GM13977 (cell line): ENCODE data around the gene CGB8.
"Not testable (repeated sequence)": the region's sequence is repeated elsewhere in the genome, so short reads cannot be mapped to it uniquely, and the experiment has no call there.

Experiments used
- DNase-seq: peaks from one replicate; pipeline ENCODE4 v3.0.0; 2012; ENCODE audit warnings: low spot score
- in situ Hi-C: fragments of 300-500 bp; cut with MboI; formaldehyde crosslinking; loops from one replicate; pipeline ENCODE4 v1.12.0; 2022; ENCODE audit warnings: low sequenced_read_pairs, low pct_unique_long_range_greater_than_20kb, mixed read lengths, inconsistent platforms; ENCODE audit not compliant: unreplicated experiment
- TF ChIP-seq, protein P1 (sequence below): IDR thresholded peaks from 2 replicates; pipeline ENCODE4 v1.5.1; 2012; ENCODE audit warnings: mild to moderate bottlenecking, control low read depth; ENCODE audit not compliant: insufficient read depth; ENCODE audit errors: extremely low read depth, missing control alignments

Gene CGB8

DNA sequence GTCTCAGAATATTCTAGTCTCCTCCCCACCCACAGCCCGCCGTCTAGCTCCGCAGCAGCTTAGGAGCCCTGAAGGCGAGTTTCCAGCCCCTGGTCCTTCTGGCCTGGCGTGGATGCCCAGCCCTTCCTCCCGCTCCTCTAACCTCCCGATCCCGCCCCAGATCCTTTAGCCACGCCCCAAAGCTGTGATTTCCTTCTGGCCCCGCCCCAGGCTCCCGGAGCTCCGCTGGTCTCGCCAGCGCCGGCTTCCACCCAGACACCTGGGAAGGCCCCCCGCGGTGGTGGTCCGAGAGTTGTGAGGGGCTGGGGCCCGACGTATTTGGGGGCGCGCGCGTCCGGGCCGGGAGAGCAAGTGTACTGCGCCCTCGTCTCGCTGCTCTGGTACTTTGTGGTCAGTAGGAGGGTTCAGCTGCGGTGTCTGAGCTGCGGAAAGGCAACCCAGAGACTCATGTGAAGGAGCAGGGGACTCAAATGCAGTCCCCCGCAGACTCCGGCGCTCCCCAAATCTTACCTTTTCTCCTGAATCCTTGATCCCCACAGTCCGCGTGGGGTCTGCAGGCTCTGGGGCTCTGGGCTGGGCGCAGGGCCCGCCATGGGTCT is 8.8 kb upstream of the CGB8 start, which contains the start of gene CGB7:
CGB7 (minus strand) TSS at position 114 of the 599 bp plus-strand sequence. CDS start 2,374 bp downstream, outside the sequence.
- in situ Hi-C loops, result no loop called here
- TF ChIP-seq, protein P1, sequence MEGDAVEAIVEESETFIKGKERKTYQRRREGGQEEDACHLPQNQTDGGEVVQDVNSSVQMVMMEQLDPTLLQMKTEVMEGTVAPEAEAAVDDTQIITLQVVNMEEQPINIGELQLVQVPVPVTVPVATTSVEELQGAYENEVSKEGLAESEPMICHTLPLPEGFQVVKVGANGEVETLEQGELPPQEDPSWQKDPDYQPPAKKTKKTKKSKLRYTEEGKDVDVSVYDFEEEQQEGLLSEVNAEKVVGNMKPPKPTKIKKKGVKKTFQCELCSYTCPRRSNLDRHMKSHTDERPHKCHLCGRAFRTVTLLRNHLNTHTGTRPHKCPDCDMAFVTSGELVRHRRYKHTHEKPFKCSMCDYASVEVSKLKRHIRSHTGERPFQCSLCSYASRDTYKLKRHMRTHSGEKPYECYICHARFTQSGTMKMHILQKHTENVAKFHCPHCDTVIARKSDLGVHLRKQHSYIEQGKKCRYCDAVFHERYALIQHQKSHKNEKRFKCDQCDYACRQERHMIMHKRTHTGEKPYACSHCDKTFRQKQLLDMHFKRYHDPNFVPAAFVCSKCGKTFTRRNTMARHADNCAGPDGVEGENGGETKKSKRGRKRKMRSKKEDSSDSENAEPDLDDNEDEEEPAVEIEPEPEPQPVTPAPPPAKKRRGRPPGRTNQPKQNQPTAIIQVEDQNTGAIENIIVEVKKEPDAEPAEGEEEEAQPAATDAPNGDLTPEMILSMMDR, result no peak
- DNase-seq, result no peak

DNA sequence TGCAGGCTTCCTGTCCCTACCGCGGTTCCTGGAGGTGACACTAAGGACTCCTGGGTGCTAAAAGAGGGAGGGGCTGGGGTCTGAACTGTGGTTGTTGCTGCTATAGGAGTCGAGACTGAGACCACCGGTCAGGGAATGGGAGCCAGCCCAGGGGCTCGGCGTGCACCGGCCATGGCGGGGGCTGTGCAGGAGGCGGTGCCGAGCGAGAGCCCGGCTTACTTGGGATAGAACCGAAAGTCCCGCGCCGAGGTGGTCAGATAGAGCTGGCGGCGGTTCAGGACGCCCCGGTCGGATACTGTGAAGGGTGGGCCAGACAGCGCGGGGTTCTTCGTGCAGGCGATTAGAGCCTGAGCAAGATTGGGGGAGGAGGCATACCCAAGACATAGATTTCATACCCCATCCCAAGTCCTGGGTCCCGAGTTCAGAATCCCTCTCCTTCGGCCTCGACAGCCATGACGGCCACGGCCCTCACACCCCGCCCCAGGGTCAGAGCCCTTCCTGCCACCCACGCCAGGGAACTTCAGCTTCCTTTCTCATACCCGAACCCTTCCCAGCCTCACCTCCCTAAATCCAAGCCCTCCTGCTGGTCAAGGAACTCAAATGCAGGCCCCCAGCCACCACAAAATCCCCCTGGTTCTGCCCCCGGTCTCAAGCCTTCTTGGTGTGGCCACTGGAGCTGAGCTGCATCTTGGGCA is 8.1 kb upstream of the CGB8 start:
- in situ Hi-C loops, DNase-seq: not testable (repeated sequence)

DNA sequence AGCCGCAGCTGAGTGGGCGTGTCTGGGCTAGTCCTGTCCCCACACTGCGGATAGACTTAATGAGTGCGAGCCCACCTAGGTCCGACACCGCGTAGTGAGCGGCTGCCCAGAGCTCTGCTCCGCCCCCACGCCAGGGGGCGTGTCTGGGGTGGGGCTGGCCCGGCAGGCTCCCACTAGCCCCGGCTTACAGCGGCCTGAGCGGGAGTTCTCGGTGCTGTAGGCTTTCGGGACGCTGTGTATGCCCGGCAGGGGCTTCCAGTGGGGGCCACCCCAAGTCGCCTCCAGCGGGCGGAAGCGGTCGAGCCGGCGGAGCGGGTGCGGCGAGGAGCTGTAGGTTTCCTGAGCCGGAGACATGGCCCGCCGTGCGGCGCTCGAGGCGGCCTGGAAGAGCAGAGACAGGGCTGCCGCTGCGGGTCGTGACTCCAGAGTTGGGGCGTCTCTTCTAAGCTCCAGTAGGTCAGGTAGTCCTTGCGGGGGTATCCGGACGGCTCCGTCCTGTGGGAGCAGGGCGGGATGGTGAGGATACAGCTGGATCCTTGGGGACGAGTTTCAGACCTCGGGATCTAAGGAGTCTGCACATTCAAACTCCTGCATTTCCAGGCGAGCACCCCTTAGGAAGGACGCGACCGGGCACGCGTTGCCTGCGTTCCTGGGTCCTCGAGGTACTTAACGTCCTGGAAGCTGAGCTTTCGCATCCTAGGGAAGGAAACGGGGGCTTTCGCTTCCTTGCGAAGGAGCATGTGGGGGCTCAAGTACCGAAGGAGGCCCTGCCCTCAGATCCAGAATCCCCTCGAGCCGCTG is 7.4 kb upstream of the CGB8 start:
- in situ Hi-C loops, result no loop called here
- TF ChIP-seq, protein P1, result peak; percentile 14
- peak; percentile 90 for DNase-seq

DNA sequence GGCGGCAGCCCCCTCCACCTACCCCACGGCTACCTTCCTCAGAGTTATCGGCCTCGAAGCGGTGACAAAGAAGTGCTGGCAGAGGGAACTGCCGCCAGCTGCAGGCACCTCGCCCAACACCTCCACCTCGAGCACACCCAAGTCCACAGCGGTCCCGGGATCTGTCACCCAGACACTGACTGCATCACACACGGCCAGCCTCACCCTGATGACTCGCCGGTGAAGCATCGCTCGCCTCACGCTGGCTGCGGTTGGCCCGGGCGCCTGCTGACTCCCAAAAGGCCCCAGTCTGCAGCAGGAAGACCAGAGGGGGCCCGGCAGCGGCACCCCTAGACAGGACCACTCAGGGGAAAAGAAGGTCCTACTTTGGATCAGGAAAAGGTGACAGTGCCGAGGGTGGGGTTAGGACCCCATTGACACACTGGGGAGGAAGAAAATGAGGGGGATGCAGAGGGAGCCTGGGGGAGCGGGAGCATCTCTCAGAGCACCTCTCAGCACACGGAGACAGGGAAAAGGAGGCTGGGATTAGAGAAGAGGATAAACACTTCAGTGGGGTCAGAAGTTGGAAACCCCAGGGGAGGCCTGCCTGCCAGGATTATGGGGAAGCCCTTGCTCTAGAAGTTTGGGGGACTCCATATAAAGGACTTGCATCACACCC is 1.6 kb upstream of the CGB8 start:
- DNase-seq, in situ Hi-C loops: not testable (repeated sequence)

DNA sequence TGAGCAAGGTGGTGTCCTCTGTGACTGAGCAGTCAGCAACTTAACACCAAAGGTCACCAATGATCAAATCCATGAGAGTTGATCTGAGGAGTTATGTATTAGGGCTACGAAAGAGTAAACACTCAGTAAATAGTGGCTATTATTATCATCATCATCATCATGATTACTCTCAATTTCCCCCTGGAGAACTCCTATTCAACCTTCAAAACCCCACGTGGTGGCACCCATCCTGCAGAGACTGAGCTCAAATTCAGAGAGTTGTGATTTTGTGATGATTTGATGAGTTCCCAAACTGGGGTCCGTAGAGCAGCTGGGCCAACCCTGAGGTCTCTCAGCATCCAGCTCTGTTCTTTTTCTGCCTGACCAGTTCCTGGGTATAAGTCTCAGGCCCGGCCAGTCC is 923 bp upstream of the CGB8 start:
- in situ Hi-C loops, DNase-seq: not testable (repeated sequence)

DNA sequence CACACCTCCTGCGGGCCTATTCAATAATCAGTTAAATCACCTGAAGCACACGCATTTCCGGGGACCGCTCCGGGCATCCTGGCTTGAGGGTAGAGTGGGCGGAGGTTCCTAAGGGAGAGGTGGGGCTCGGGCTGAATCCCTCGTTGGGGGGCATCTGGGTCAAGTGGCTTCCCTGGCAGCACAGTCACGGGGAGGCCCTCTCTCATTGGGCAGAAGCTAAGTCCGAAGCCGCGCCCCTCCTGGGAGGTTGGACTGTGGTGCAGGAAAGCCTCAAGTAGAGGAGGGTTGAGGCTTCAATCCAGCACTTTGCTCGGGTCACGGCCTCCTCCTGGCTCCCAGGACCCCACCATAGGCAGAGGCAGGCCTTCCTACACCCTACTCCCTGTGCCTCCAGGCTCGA is 5.4 kb downstream of the CGB8 start, which contains the start of gene CGB5:
CGB5 (plus strand) TSS at position 301 of the 400 bp plus-strand sequence. CDS start 362 bp downstream, outside the sequence.
- DNase-seq, in situ Hi-C loops: not testable (repeated sequence)

DNA sequence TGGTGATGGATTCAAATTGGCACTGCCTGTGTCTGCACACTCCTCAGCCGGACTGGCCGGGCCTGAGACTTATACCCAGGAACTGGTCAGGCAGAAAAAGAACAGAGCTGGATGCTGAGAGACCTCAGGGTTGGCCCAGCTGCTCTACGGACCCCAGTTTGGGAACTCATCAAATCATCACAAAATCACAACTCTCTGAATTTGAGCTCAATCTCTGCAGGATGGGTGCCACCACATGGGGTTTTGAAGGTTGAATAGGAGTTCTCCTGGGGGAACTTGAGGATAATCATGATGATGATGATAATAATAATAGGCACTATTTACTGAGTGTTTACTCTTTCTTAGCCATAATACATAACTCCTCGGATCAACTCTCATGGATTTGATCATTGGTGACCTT is 6.2 kb downstream of the CGB8 start:
- DNase-seq, in situ Hi-C loops: not testable (repeated sequence)

DNA sequence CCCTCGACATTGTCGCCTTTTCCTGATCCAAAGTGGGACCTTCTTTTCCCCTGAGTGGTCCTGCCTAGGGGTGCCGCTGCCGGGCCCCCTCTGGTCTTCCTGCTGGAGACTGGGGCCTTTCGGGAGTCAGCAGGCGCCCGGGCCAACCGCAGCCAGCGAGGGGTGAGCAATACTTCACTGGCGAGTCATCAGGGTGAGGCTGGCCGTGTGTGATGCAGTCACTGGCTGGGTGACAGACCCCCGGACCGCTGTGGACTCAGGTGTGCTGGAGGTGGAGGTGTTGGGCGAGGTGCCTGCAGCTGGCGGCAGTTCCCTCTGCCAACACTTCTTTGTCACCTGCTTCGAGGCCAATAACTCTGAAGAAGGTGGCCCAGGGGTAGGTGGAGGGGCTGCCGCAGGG is 6.7 kb downstream of the CGB8 start:
- in situ Hi-C loops, result no loop called here
- TF ChIP-seq, protein P1, result no peak
- DNase-seq, result no peak

DNA sequence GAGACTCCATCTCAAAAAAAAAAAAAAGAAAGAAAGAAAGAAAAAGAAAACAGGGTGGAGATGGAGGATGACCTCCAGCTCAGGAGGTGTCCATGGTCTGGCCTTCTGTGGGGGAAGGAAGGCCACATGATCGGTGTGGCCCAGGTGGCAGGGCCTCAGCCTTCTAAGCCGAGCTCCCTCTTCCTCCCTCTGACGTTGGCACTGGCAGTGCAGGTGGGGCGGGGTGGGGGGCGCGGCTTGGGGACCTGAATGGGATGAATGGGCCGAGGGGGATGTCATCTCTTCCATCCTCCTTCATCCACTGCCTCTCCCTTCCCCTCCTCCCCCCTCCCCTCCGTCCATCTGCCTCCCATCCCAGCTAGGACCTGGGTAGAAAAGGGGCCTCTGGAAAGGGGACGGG is 9.2 kb downstream of the CGB8 start:
- in situ Hi-C loops, result not testable (repeated sequence)

DNA sequence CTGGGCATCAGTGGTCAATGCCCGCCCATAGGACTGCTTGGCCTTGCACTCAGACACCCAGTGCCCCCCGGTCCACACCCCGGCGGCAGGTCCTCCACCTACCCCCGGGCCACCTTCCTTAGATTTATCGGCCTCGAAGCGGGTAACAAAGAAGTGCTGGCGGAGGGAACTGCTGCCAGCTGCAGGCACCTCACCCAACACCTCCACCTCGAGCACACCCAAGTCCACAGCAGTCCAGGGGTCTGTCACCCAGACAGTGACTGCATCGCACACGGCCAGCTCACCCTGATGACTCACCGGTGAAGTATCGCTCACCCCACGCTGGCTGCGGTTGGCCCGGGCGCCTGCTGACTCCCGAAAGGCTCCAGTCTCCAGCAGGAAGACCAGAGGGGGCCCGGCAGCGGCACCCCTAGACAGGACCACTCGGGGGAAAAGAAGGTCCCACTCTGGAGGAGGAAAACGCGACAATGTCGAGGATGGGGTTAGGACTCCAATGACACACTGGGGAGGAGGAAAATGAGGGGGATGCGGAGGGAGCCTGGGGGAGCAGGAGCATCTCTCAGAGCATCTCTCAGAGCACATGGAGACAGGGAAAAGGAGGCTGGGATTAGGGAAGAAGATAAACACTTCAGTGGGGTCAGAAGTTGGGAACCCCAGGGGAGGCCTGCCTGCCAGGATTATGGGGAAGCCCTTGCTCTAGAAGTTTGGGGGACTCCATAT is 10.2 kb downstream of the CGB8 start:
- in situ Hi-C loops, DNase-seq: not testable (repeated sequence)

More for the DNA sequence above, 9.2 kb downstream of the CGB8 start:
- DNase-seq, result not testable (repeated sequence)

DNA sequence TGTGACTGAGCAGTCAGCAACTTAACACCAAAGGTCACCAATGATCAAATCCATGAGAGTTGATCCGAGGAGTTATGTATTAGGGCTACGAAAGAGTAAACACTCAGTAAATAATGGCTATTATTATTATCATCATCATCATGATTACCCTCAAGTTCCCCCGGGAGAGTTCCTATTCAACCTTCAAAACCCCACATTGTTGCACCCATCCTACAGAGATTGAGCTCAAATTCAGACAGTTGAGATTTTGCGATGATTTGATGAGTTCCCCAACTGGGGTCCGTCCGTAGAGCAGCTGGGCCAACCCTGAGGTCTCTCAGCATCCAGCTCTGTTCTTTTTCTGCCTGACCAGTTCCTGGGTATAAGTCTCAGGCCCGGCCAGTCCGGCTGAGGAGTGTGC is 10.8 kb downstream of the CGB8 start:
- DNase-seq, in situ Hi-C loops: not testable (repeated sequence)
